ENCODE data around the gene DONSON.

The DONSON gene

GRCh38 chr21:33569991-33570390 lies 18.5 kb downstream of the DONSON start:
- TF ChIP-seq ZFX (IDR thresholded peaks at IDR 0.05): no peak
- TF ChIP-seq, protein P1, sequence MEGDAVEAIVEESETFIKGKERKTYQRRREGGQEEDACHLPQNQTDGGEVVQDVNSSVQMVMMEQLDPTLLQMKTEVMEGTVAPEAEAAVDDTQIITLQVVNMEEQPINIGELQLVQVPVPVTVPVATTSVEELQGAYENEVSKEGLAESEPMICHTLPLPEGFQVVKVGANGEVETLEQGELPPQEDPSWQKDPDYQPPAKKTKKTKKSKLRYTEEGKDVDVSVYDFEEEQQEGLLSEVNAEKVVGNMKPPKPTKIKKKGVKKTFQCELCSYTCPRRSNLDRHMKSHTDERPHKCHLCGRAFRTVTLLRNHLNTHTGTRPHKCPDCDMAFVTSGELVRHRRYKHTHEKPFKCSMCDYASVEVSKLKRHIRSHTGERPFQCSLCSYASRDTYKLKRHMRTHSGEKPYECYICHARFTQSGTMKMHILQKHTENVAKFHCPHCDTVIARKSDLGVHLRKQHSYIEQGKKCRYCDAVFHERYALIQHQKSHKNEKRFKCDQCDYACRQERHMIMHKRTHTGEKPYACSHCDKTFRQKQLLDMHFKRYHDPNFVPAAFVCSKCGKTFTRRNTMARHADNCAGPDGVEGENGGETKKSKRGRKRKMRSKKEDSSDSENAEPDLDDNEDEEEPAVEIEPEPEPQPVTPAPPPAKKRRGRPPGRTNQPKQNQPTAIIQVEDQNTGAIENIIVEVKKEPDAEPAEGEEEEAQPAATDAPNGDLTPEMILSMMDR (conservative IDR thresholded peaks at IDR 0.05): no peak
- no peak overlapping the region for H3K27ac ChIP-seq

DNA sequence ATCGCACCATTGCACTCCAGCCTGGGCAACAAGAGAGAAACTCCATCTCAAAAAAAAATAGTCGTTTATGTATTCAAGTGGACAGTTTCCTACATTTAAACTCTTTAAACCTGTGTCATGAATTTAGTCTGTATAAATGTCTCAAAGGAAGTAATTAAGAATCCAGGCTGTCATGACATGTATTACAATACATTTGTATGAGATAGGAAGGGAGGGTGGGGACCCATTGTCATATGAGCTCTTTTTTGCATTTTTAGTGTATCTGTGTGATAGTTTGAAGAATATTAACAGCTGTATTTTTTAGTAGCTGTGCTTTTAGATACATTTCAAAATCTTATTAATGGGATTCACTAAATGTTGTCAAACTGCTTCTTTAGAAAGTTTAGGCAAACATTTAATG lies 20.0 kb downstream of the DONSON start:
- TF ChIP-seq, protein P1 (conservative IDR thresholded peaks at IDR 0.05): no peak
- TF ChIP-seq ZFX (IDR thresholded peaks at IDR 0.05): no peak
- no peak overlapping the region for H3K27ac ChIP-seq

DNA sequence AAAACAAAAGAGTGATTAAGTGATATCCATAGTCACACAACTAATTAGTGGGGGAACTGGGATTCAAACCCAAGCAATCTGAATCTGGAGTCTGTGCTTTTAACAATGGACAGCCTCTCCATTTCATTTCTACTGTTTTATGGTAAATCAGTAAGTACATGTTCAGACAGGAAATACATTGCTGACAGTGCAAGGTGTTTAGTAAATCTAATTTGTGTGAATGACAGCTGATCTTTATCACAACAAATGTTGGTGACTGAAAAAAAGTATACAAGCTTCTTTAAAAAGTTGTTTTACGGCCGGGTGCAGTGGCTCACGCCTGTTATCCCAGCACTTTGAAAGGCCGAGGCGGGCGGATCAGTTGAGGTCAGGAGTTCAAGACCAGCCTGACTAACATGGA lies 20.6 kb downstream of the DONSON start:
- TF ChIP-seq, protein P1 (conservative IDR thresholded peaks at IDR 0.05): no peak
- no peak for TF ChIP-seq ZFX (IDR thresholded peaks at IDR 0.05)
- no peak overlapping the region for H3K27ac ChIP-seq

GRCh38 chr21:33566514-33566913 lies 22.0 kb downstream of the DONSON start:
- TF ChIP-seq, protein P1 (conservative IDR thresholded peaks at IDR 0.05): no peak
- no peak for TF ChIP-seq ZFX (IDR thresholded peaks at IDR 0.05)
- H3K27ac ChIP-seq: no peak overlapping the region

- TF ChIP-seq, protein P1 (conservative IDR thresholded peaks at IDR 0.05): no peak
- no peak for TF ChIP-seq ZFX (IDR thresholded peaks at IDR 0.05)
- H3K27ac ChIP-seq: no peak overlapping the region
These were observed 26.1 kb downstream of the DONSON start for GRCh38 chr21:33562389-33562788.

- TF ChIP-seq, protein P1 (conservative IDR thresholded peaks at IDR 0.05): no peak
- TF ChIP-seq ZFX (IDR thresholded peaks at IDR 0.05): no peak
- H3K27ac ChIP-seq: no peak overlapping the region
These were observed 27.1 kb downstream of the DONSON start for GRCh38 chr21:33561373-33561772.

DNA sequence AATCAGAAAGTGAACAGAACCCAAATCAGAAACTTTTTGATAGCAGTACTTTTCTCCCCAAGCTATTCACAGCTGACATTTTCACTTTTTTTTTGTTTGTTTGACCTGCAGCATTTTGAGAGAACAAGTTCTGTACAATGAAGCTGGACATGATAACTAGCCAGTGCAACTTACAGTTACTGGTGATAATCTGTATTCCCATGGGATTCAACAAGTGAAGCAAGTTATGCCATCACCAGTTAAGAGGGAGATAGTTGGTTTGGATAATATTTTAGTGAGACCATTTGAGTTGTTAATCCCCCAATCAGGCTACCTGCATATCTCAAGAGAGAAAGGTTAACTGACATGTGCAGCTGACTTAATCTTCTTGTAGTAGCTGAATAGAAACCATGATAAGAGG lies 27.5 kb downstream of the DONSON start:
- TF ChIP-seq, protein P1 (conservative IDR thresholded peaks at IDR 0.05): no peak
- no peak for TF ChIP-seq ZFX (IDR thresholded peaks at IDR 0.05)
- H3K27ac ChIP-seq: no peak overlapping the region

Data from C4-2B (cell line).